Activated T-helper 17 cell treated with anti-CD3 and anti-CD28 coated beads, Interleukin-2, amount 50 U/mL, for 72 hours (primary cell): ENCODE data around the gene AGAP1. TPM values are rescaled to one million over a fixed set of nuclear protein-coding genes. Genes with fewer than 3 reads are reported as not detected.

Source experiments
- ATAC-seq: fragments of 150-1000 bp; cut with Tn5 transposase; replicated peaks from 2 replicates; pipeline ENCODE4 v1.10.0; 2021; ENCODE audit warnings: mild to moderate bottlenecking, moderate library complexity
- H3K27ac Mint-ChIP-seq: one replicate; pipeline ENCODE4 v1.8.0; 2022; ENCODE audit warnings: mixed read lengths
- H3K27me3 Mint-ChIP-seq: one replicate; pipeline ENCODE4 v1.8.0; 2022; ENCODE audit warnings: mixed read lengths
- H3K36me3 Mint-ChIP-seq: one replicate; pipeline ENCODE4 v1.8.0; 2022; ENCODE audit warnings: low read depth, mild to moderate bottlenecking, mixed read lengths
- H3K4me1 Mint-ChIP-seq: one replicate; pipeline ENCODE4 v1.8.0; 2022; ENCODE audit warnings: mixed read lengths
- H3K4me3 Mint-ChIP-seq: one replicate; pipeline ENCODE4 v1.8.0; 2022; ENCODE audit warnings: mild to moderate bottlenecking, mixed read lengths
- H3K9me3 Mint-ChIP-seq: one replicate; pipeline ENCODE4 v1.8.0; 2022; ENCODE audit warnings: mixed read lengths
- total RNA-seq, 2 donors: library from RNA; stranded (reverse); gene quantifications; one replicate each; pipeline ENCODE4 v1.2.3, GENCODE V29; 2022

The AGAP1 gene
- total RNA-seq, 2 donors from 2014 or later, result 2.2 to 5.3 TPM

DNA sequence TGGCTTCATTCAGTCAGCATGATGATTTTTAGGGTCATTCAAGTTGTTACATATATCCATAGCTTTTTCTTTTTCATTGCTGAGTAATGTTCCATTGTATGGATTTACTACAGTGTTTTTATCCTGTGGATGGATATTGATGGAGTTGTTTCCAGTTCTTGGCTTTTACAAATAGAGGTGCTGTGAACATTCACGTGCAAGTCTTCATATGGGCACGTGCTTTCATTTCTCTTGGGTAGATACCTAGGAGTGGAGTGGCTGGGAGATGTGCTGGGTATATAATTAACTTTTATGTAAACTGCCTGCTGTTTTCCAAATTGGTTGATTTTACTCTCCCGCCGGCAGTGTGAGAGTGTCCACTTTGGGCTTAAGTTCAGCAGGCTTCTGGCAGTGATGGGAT is 16.5 kb downstream of the AGAP1 start:
- no peak for ATAC-seq
- H3K36me3 Mint-ChIP-seq, result no peaks in the 10 kb centered on the region
- no peak overlapping the region for H3K4me3 Mint-ChIP-seq
- no peaks in the 10 kb centered on the region for H3K9me3 Mint-ChIP-seq
- peaks cover 15% of the 10 kb centered on the region for H3K27me3 Mint-ChIP-seq
- no peak overlapping the region for H3K27ac Mint-ChIP-seq
- H3K4me1 Mint-ChIP-seq, result no peaks in the 10 kb centered on the region

DNA sequence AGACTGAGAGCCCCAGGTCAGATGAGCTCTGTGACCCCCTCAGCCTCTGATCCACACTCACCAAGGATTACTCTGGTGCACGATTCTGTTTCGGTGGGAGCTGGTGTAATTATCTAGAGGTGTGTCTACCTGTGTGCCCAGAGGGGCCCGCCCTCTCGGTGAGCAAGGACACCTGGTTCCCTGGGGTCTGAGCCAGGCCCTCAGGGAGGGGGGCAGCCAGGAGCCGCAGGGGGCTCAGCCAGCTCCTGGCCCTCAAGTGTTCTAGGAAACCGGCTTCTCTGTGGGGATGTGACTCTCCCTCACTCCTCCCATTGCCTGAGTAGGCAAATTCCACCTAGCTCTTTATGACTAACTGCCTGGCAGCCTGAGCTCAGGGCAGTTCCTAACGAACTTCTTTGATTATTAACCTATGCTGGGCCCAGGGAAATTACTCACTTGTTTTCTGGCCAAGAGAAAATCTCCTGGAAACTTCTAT is 17.4 kb downstream of the AGAP1 start:
- Mint-ChIP-seq H3K4me3 (no peak overlapping the region), H3K27ac (no peak overlapping the region), H3K36me3 (no peaks in the 10 kb centered on the region), H3K27me3 (peaks cover 12% of the 10 kb centered on the region), H3K4me1 (no peaks in the 10 kb centered on the region), H3K9me3 (no peaks in the 10 kb centered on the region)
- ATAC-seq, result no peak

DNA sequence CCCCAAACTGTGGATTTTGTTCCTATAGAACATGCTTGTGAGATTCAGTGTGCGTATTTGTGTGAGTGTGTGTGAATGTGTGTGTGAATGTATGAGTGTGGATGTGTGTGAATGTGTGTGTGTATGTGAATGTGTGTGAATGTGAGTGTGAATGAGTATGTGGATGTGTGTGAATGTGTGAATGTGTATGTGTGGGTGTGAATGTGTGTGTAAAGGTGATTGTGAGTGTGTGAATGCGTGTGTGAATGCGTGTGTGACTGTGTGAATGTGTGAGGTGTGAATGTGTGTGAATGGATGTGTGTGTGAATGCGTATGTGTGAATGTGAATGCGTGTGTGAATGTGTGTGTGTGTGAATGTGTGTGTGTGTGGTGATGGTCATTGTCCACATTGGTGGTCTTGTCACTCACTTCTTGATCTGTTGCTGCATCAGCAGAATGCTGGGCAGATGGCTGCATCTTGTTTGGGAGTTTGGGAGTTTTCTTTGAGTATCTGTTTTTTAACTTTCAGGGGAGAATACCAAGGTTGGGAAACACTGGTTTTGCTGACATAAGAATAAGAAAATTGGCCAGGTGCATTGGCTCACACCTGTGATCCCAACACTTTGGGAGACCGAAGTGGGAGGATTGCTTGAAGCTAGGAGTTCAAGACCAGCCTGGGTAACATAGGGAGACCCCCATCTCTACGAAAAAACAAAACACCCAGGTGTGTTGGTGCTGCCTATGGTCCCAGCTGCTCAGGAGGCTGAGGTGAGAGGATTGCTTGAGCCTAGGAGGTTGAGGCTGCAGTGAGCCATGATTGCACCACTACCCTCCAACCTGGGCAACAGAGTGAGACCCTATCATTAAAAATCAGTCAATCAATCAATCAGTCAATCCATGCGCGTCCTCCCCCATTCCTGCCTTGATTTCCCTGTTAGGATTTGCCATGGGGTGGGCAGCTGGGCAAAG is 18.2 kb downstream of the AGAP1 start:
- Mint-ChIP-seq H3K36me3 (no peaks in the 10 kb centered on the region), H3K4me3 (no peak overlapping the region), H3K4me1 (no peaks in the 10 kb centered on the region), H3K9me3 (no peaks in the 10 kb centered on the region), H3K27me3 (peaks cover 11% of the 10 kb centered on the region), H3K27ac (no peak overlapping the region)
- no peak for ATAC-seq

GRCh38 chr2:235512699-235513053 is 18.8 kb downstream of the AGAP1 start:
- H3K4me3 Mint-ChIP-seq, result no peak overlapping the region
- no peak overlapping the region for H3K27ac Mint-ChIP-seq
- peaks cover 9% of the 10 kb centered on the region for H3K27me3 Mint-ChIP-seq
- H3K9me3 Mint-ChIP-seq, result no peaks in the 10 kb centered on the region
- ATAC-seq, result no peak
- H3K4me1 Mint-ChIP-seq, result no peaks in the 10 kb centered on the region
- H3K36me3 Mint-ChIP-seq, result no peaks in the 10 kb centered on the region

DNA sequence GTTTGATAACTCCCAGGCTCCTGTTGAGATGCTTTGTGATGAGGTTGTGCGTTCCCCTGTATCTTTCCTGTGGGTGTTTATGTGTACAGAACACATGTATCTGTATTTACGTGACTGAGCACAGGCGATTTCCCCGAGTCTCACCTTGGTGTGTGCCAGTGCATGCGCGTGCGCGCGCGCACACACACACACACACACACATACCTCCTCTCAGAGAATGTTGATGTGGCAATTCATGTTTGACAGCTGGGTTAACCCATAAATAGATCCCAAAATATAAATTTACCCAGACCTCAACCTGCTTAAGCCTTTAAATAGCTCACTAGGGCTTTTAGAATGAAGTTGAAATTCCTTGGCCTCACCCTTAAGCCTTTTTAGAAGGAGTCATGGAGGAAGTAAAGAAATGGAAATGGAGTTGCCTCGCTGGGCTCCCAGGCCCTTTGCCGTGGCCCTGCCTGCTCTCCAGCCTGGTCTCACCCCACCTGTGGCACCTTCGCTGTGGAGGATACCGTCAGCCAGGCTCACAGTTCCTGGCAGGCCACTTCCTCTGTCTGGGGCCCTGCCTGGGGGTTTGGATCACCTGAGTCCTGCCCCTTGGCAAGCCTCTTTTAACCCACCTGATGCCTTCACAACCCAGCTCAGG is 20.3 kb downstream of the AGAP1 start:
- H3K9me3 Mint-ChIP-seq, result no peaks in the 10 kb centered on the region
- H3K36me3 Mint-ChIP-seq, result no peaks in the 10 kb centered on the region
- ATAC-seq, result no peak
- H3K27ac Mint-ChIP-seq, result no peak overlapping the region
- no peaks in the 10 kb centered on the region for H3K4me1 Mint-ChIP-seq
- H3K27me3 Mint-ChIP-seq, result peaks cover 9% of the 10 kb centered on the region
- no peak overlapping the region for H3K4me3 Mint-ChIP-seq

GRCh38 chr2:235514627-235515363 is 21.0 kb downstream of the AGAP1 start:
- no peaks in the 10 kb centered on the region for H3K9me3 Mint-ChIP-seq
- H3K4me1 Mint-ChIP-seq, result no peaks in the 10 kb centered on the region
- H3K27me3 Mint-ChIP-seq, result peaks cover 9% of the 10 kb centered on the region
- no peak overlapping the region for H3K27ac Mint-ChIP-seq
- H3K4me3 Mint-ChIP-seq, result no peak overlapping the region
- no peaks in the 10 kb centered on the region for H3K36me3 Mint-ChIP-seq
- no peak for ATAC-seq

GRCh38 chr2:235515364-235515742 is 21.5 kb downstream of the AGAP1 start:
- Mint-ChIP-seq H3K27me3 (peaks cover 7% of the 10 kb centered on the region), H3K9me3 (no peaks in the 10 kb centered on the region), H3K4me1 (no peaks in the 10 kb centered on the region), H3K27ac (no peak overlapping the region), H3K4me3 (no peak overlapping the region), H3K36me3 (no peaks in the 10 kb centered on the region)
- no peak for ATAC-seq

GRCh38 chr2:235515821-235516220 is 22.0 kb downstream of the AGAP1 start:
- ATAC-seq, result no peak
- no peaks in the 10 kb centered on the region for H3K36me3 Mint-ChIP-seq
- H3K27ac Mint-ChIP-seq, result no peak overlapping the region
- H3K4me3 Mint-ChIP-seq, result no peak overlapping the region
- no peaks in the 10 kb centered on the region for H3K9me3 Mint-ChIP-seq
- H3K27me3 Mint-ChIP-seq, result peaks cover 3% of the 10 kb centered on the region
- no peaks in the 10 kb centered on the region for H3K4me1 Mint-ChIP-seq

DNA sequence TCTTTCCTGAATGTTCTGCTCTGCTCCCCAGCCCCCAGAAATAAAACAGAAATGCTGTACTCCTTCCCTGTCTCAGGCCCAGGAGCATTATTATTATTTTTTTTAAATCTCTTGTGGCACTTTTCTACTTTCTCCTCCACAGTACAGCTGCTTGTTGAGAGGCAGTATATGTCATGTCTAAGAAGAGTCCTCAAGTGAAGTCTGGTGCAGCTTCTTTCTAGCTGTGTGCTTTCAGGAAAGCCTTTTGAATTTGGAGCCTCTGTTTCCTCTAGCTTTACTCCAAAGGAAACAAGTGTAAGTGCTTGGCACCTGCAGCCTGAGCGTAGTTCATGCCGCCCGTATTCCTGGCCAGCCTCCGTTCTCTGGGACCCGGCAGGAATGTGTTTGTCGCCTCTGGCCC is 22.4 kb downstream of the AGAP1 start:
- no peaks in the 10 kb centered on the region for H3K9me3 Mint-ChIP-seq
- no peaks in the 10 kb centered on the region for H3K36me3 Mint-ChIP-seq
- no peak overlapping the region for H3K4me3 Mint-ChIP-seq
- no peak overlapping the region for H3K27ac Mint-ChIP-seq
- peaks cover 3% of the 10 kb centered on the region for H3K27me3 Mint-ChIP-seq
- no peak for ATAC-seq
- no peaks in the 10 kb centered on the region for H3K4me1 Mint-ChIP-seq

- H3K4me1 Mint-ChIP-seq, result no peaks in the 10 kb centered on the region
- H3K27me3 Mint-ChIP-seq, result peaks cover 11% of the 10 kb centered on the region
- no peak for ATAC-seq
- no peak overlapping the region for H3K27ac Mint-ChIP-seq
- no peaks in the 10 kb centered on the region for H3K9me3 Mint-ChIP-seq
- H3K4me3 Mint-ChIP-seq, result no peak overlapping the region
- no peaks in the 10 kb centered on the region for H3K36me3 Mint-ChIP-seq
These were observed 24.7 kb downstream of the AGAP1 start for GRCh38 chr2:235518322-235519090.

GRCh38 chr2:235520787-235521186 is 26.9 kb downstream of the AGAP1 start:
- ATAC-seq, result no peak
- no peak overlapping the region for H3K4me3 Mint-ChIP-seq

DNA sequence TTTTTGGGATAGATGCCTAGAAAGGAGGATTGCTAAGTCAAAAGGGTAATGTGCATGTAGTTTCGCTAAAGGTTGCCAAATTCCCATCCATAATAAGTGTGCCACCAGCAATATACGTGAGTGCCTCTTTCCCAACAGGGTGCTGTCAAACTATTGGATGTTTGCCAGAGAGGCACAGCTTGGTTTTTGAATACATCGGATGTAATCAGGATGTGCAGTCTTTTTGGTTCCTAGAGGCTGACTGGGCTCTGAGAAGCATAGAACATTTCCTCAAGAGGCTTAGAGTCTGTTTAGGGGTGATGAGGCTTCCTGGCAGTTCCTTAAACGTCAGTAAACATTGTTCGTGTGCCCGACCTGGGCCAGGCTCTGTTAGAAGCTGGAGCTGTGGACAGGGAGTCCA is 28.0 kb downstream of the AGAP1 start:
- no peak overlapping the region for H3K4me3 Mint-ChIP-seq
- no peaks in the 10 kb centered on the region for H3K4me1 Mint-ChIP-seq
- no peaks in the 10 kb centered on the region for H3K36me3 Mint-ChIP-seq
- no peaks in the 10 kb centered on the region for H3K9me3 Mint-ChIP-seq
- ATAC-seq, result no peak
- no peak overlapping the region for H3K27ac Mint-ChIP-seq
- H3K27me3 Mint-ChIP-seq, result peaks cover 8% of the 10 kb centered on the region

More at GRCh38 chr2:235520787-235521186, 26.9 kb downstream of the AGAP1 start:
- no peak overlapping the region for H3K27ac Mint-ChIP-seq
- H3K36me3 Mint-ChIP-seq, result no peaks in the 10 kb centered on the region
- H3K9me3 Mint-ChIP-seq, result no peaks in the 10 kb centered on the region
- H3K4me1 Mint-ChIP-seq, result no peaks in the 10 kb centered on the region
- H3K27me3 Mint-ChIP-seq, result peaks cover 8% of the 10 kb centered on the region

GRCh38 chr2:235523021-235523420 is 29.2 kb downstream of the AGAP1 start:
- H3K36me3 Mint-ChIP-seq, result no peaks in the 10 kb centered on the region
- no peak overlapping the region for H3K4me3 Mint-ChIP-seq
- no peaks in the 10 kb centered on the region for H3K9me3 Mint-ChIP-seq
- peaks cover 8% of the 10 kb centered on the region for H3K27me3 Mint-ChIP-seq
- no peak overlapping the region for H3K27ac Mint-ChIP-seq
- H3K4me1 Mint-ChIP-seq, result no peaks in the 10 kb centered on the region
- ATAC-seq, result no peak
